RWPE1 (cell line): ENCODE results near the gene ARHGAP40.

ENCODE experiments used
- CTCF ChIA-PET: fragments of 350-600 bp; sonication (Branson Sonifier 250); formaldehyde crosslinking; extraction: SDS; loops from one replicate; lab custom pipeline; 2021; lab: Yijun Ruan, JAX
- POLR2A ChIA-PET: fragments of 400-600 bp; formaldehyde crosslinking; extraction: SDS; loops from one replicate; lab custom pipeline; 2020; ENCODE audit warnings: antibody characterized with exemption; ENCODE audit not compliant: low non-redundant PET; lab: Yijun Ruan, JAX
- DNase-seq: peaks from one replicate; pipeline ENCODE4 v3.0.0; 2012; ENCODE audit warnings: low spot score
- H3K27ac ChIP-seq: fragments of 450-650 bp; 2 replicates; pipeline ENCODE4 v1.5.1; 2017
- TF ChIP-seq, protein P1 (sequence below): fragments of 450-650 bp; conservative IDR thresholded peaks from 2 replicates; pipeline ENCODE4 v1.5.1; 2017; ENCODE audit warnings: low read depth, mild to moderate bottlenecking

ARHGAP40 gene

GRCh38 chr20:38579921-38580320 lies 21.7 kb upstream of the ARHGAP40 start:
- DNase-seq, result no peak
- H3K27ac ChIP-seq, result no peak overlapping the region
- TF ChIP-seq, protein P1, sequence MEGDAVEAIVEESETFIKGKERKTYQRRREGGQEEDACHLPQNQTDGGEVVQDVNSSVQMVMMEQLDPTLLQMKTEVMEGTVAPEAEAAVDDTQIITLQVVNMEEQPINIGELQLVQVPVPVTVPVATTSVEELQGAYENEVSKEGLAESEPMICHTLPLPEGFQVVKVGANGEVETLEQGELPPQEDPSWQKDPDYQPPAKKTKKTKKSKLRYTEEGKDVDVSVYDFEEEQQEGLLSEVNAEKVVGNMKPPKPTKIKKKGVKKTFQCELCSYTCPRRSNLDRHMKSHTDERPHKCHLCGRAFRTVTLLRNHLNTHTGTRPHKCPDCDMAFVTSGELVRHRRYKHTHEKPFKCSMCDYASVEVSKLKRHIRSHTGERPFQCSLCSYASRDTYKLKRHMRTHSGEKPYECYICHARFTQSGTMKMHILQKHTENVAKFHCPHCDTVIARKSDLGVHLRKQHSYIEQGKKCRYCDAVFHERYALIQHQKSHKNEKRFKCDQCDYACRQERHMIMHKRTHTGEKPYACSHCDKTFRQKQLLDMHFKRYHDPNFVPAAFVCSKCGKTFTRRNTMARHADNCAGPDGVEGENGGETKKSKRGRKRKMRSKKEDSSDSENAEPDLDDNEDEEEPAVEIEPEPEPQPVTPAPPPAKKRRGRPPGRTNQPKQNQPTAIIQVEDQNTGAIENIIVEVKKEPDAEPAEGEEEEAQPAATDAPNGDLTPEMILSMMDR, result no peak
- POLR2A ChIA-PET, result no interaction called here
- CTCF ChIA-PET, result interaction anchor here (1.6 kb wide), 1 partner anchor 10 kb away, joined by 7 read pairs; no protein-coding TSS in a partner anchor

DNA sequence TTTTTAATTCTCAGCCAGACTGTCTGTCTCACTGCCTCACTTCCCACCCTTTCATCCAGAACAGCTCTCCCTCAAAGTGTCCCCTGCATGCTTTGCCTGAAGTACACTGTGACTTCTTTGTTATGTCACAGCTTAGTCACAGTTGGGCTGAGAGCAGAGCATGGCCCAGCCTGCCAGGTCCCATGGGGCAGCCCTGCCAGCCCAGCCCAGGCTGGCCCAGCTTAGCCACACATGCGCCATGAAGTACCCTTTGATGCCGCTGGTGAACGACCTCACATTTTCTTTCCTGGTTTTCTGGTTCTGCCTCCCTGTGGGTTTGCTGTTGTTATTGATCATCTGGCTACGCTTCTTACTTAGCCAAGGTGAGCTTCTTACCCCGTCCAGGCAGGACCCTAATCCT lies 20.6 kb upstream of the ARHGAP40 start, which contains the start of gene ADIG:
Gene ADIG, plus strand, starts transcription at position 185 of the 400 bp plus-strand sequence. Its CDS starts 54 bp downstream, at position 239.
- CTCF ChIA-PET, result no interaction called here
- H3K27ac ChIP-seq, result no peak within 1 kb of the TSS
- TF ChIP-seq, protein P1, result no peak
- DNase-seq, result no peak
- POLR2A ChIA-PET, result no interaction called here

GRCh38 chr20:38581830-38582358 lies 19.7 kb upstream of the ARHGAP40 start:
- H3K27ac ChIP-seq, result no peak overlapping the region
- TF ChIP-seq, protein P1, result no peak
- no peak for DNase-seq
- ChIA-PET POLR2A (no interaction called here), CTCF (interaction anchor here (0.5 kb wide), 1 partner anchor 125 kb away, joined by 3 read pairs; no protein-coding TSS in a partner anchor)

DNA sequence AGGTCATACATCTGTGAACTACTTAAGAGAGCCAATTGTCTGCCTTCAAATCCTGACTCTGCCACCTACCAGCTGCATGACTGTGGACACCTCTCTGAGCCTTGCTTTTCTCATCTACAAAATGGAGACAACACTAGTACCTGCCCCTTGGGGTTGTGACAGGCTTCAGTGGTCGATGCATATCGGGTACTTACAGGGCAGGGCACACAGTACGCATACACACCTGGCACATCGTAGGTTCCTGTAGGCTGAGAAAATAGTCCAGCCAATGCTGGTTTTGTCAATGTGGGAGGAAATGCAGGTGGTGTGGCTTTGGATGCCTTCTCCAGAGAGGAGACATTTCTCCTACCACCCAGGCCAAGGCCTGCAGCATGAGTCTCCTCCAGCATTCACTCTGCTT lies 18.3 kb upstream of the ARHGAP40 start:
- H3K27ac ChIP-seq, result no peak overlapping the region
- ChIA-PET POLR2A (no interaction called here), CTCF (no interaction called here)
- TF ChIP-seq, protein P1, result no peak
- no peak for DNase-seq

DNA sequence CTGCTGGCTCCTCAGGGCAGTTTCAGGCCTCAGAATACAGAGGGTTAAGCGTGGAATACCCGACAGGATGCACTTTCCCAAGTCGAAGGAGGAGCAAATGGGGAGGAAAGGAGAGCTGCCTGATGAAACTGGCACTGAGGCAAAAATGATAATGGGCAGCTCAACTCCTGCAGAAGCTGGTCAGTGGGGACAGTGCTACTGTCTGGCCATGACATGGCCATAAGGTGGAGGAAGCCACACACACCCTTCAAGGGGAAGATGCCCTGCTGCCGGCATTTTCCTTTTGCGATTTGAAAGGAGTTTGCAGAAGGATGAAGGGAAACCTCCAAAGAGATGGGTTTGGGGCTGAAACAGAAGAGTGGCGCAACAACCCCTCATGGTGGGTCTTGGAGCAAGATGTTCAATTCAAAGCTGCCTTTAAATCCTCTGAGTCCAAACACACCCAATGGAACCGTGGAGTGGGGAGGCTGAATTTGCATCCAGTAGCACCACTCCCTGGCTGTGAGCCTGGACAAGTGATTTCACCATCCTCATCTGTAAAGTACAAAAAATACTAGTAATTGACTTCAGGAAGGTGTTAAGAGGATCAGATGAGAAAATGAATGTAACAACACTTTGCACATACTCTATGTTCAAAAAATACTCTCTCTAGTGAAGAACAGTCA lies 17.4 kb upstream of the ARHGAP40 start:
- POLR2A ChIA-PET, result no interaction called here
- CTCF ChIA-PET, result no interaction called here
- TF ChIP-seq, protein P1, result no peak
- no peak for DNase-seq
- no peak overlapping the region for H3K27ac ChIP-seq

DNA sequence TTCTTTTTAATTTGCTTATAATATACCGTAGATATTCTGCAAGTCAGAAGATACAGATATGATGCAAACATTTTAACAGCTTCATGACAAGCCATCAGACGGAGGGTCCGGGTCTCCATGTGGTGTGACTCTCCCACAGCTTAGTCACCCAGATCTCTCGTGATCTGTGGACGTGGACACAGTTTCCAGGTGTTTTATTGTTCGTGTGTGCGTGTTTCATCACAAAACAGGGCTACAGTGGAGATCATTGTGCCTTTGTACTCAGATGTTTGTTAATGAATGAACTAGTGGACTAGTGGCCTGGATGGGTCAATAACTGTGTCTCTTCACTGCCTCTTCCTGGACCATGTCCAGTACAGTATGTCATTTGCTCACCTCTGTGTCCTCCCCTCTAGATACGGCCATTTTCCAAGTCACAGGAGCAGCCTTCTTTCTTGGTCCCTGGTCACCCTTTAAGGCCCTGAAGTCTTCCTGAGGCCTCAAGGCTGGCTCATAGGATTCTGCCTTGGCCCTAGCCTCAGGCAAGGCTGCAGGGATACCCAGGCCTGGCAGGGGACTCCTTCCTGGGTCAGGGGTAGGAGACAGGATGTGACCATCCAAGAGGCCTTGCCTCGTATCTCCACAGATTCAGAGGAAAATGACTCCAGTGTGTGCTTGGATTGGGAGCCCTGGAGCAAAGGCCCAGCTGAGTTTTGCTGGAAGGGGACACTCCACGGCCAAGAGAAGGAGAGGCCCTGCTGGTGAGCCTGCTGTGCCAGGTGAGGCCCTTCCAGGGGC lies 16.0 kb upstream of the ARHGAP40 start:
- CTCF ChIA-PET, result no interaction called here
- no peak overlapping the region for H3K27ac ChIP-seq
- TF ChIP-seq, protein P1, result no peak
- no peak for DNase-seq
- POLR2A ChIA-PET, result no interaction called here
